ENCODE data around the gene ACAD8.

DNA sequence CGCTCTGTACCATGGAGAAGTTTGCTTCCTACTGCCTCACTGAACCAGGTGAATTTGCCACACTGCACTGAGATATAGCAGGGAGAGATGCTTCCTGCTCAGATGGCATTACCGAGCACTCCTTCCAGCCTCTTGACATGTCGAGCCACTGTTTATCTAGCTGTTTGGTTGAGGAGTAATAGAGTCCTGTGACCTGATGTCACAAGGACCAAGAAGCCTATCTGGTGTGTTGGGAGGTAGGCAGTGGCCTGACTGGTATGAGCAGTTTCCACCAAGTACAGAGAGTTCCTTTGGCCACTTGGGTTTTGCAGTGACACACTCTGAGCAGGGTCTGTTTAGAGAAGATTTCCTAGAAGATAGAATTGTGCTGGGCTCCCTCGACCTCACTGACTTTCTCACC, 5.2 kb downstream of the ACAD8 start:
- no peak for TF ChIP-seq RAD21 (IDR thresholded peaks at IDR 0.05 in 1 of 2, conservative IDR thresholded peaks at IDR 0.05 in 1 of 2; ENCODE audit: low read depth in 2 of 2, low read length in 2 of 2)
- TF ChIP-seq SRF (IDR thresholded peaks at IDR 0.05; ENCODE audit: low read depth, low read length), result no peak
- TF ChIP-seq EZH2 (IDR thresholded peaks at IDR 0.05; ENCODE audit: low read depth, low read length, severe bottlenecking), result no peak
- no peak for TF ChIP-seq TCF12 (IDR thresholded peaks at IDR 0.05; ENCODE audit: low read depth, low read length)
- no peak for TF ChIP-seq KDM4A (IDR thresholded peaks at IDR 0.05; ENCODE audit: low read depth, low read length, severe bottlenecking)
- no peak for TF ChIP-seq ASH2L (IDR thresholded peaks at IDR 0.05; ENCODE audit: low read length)
- no peak for TF ChIP-seq SP1 (IDR thresholded peaks at IDR 0.05; ENCODE audit: low read depth, low read length)
- no peak for TF ChIP-seq CTCF (IDR thresholded peaks at IDR 0.05; ENCODE audit: control extremely low read depth in 1 of 3, insufficient read depth in 1 of 3, low read depth in 1 of 3, low read length in 3 of 3)
- TF ChIP-seq, protein P1, sequence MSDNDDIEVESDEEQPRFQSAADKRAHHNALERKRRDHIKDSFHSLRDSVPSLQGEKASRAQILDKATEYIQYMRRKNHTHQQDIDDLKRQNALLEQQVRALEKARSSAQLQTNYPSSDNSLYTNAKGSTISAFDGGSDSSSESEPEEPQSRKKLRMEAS (IDR thresholded peaks at IDR 0.05), result no peak
- no peak for TF ChIP-seq KDM1A (IDR thresholded peaks at IDR 0.05; ENCODE audit: borderline replicate concordance, low read length)
- no peak for TF ChIP-seq POLR2A (IDR thresholded peaks at IDR 0.05; ENCODE audit: control extremely low read depth in 1 of 2, low read depth in 2 of 2, low read length in 2 of 2)
- no peak for TF ChIP-seq JUND (IDR thresholded peaks at IDR 0.05; ENCODE audit: low read length)
- no peak for TF ChIP-seq POLR2AphosphoS5 (IDR thresholded peaks at IDR 0.05; ENCODE audit: low read depth, low read length)

All from H1 (cell line).